ENCODE results near the gene OXT. TPM values are rescaled to one million over a fixed set of nuclear protein-coding genes. Genes with fewer than 3 reads are reported as not detected.
A peak's percentile ranks its signal among the peaks of the same experiment; 100 is the strongest.

The OXT gene
- total and polyA plus RNA-seq, 4 experiments from 2014 or later, result 1.00 to 1.5 TPM; not detected in 2

DNA sequence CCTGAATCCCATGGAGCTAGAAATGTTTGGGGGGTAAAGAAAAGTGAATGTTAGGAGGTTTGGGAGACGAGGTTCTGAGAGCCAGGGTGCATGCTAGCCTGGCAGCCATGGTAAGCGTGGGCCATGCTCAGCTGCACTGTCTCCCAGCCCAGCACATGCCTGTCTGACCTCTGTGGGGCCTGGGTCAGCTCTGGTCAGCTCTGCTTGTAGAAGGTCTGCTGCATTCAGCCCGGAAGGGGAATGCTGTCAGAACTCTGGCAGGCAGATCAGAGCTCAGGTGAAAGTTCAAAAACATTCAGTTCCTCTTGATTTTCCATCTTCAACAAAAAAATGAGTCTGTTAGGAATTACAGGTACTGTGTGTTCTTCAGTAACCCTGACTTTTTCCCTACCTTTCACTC is 33.8 kb upstream of the OXT start:
- Histone ChIP-seq H3K36me3 (ENCODE audit: insufficient read depth, low read length) (peaks cover 47% of the 10 kb centered on the region), H3K9me3 (ENCODE audit: control insufficient read depth in 1 of 2, low read length in 2 of 2) (no peaks in the 10 kb centered on the region), H3K4me1 (ENCODE audit: insufficient read depth, low read length) (no peaks in the 10 kb centered on the region), H3K27me3 (ENCODE audit: insufficient read depth, low read length) (no peaks in the 10 kb centered on the region), H3K27ac (ENCODE audit: low read depth, low read length) (no peak overlapping the region), H3K4me3 (ENCODE audit: low read length in 2 of 2) (no peak overlapping the region)
- ChIA-PET CTCF (ENCODE audit: partially characterized antibody) (interaction anchor here (1.1 kb wide), 1 partner anchor 15 kb away, joined by 4 read pairs; no protein-coding TSS in a partner anchor), POLR2A (ENCODE audit: partially characterized antibody) (no interaction called here)
- Mint-ChIP-seq H3K27me3 (no peaks in the 10 kb centered on the region), H3K9me3 (peaks cover 0 to 4% (median 0%) of the 10 kb centered on the region in 8 donors), H3K4me3 (no peak overlapping the region), H3K4me1 (peaks cover 0 to 4% (median 2%) of the 10 kb centered on the region in 4 donors), H3K27ac (peak overlapping the region in 3 of 7 donors; percentile 8 to 72 (median 37)), H3K36me3 (peaks cover 32 to 64% of the 10 kb centered on the region in 2 donors)
- intact Hi-C loops (cut with micrococcal nuclease), result no loop called here
- DNase-seq, result no peak

DNA sequence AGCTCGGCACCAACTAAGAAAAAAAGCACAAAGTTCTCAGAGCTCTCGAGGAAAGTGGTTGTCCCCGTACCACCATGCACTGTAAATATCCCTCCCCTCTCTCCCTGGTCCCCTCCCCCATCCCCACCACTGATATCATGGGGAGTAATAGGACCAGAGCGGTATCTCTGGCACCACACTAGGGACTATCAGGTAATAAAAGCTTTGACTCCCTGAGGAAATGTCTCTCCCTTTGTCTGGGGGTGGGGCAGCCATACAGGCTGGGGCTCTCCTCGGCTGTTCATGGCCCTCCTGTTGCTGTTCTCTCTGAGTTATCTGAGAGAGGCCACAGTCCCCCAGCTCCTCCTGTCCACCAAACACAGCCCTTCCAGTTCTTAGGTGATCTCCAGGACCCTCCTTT is 33.0 kb upstream of the OXT start:
- intact Hi-C loops (cut with micrococcal nuclease), result no loop called here
- H3K27ac Mint-ChIP-seq, result peak overlapping the region in 6 of 7 donors; percentile 12 to 77 (median 51)
- Histone ChIP-seq H3K9me3 (ENCODE audit: control insufficient read depth in 1 of 2, low read length in 2 of 2) (no peaks in the 10 kb centered on the region), H3K36me3 (ENCODE audit: insufficient read depth, low read length) (peaks cover 40% of the 10 kb centered on the region), H3K27ac (ENCODE audit: low read depth, low read length) (no peak overlapping the region), H3K4me1 (ENCODE audit: insufficient read depth, low read length) (no peaks in the 10 kb centered on the region), H3K27me3 (ENCODE audit: insufficient read depth, low read length) (no peaks in the 10 kb centered on the region), H3K4me3 (ENCODE audit: low read length in 2 of 2) (no peak overlapping the region)
- H3K27me3 Mint-ChIP-seq, result no peaks in the 10 kb centered on the region
- peaks cover 32 to 64% of the 10 kb centered on the region in 2 donors for H3K36me3 Mint-ChIP-seq
- ChIA-PET CTCF (ENCODE audit: partially characterized antibody) (interaction anchor here (1.1 kb wide), 1 partner anchor 15 kb away, joined by 4 read pairs; no protein-coding TSS in a partner anchor), POLR2A (ENCODE audit: partially characterized antibody) (no interaction called here)
- no peak for DNase-seq
- no peak overlapping the region for H3K4me3 Mint-ChIP-seq
- H3K9me3 Mint-ChIP-seq, result peaks cover 0 to 4% (median 0%) of the 10 kb centered on the region in 8 donors
- peaks cover 0 to 4% (median 2%) of the 10 kb centered on the region in 4 donors for H3K4me1 Mint-ChIP-seq

- Mint-ChIP-seq H3K36me3 (peaks cover 32 to 61% of the 10 kb centered on the region in 2 donors), H3K4me3 (no peak overlapping the region), H3K27ac (peak overlapping the region in 4 of 7 donors; percentile 11 to 59 (median 49)), H3K4me1 (peaks cover 0 to 6% (median 2%) of the 10 kb centered on the region in 4 donors), H3K9me3 (peaks cover 0 to 4% (median 0%) of the 10 kb centered on the region in 8 donors), H3K27me3 (no peaks in the 10 kb centered on the region)
- intact Hi-C loops (cut with micrococcal nuclease), result no loop called here
- H3K4me1 ChIP-seq (ENCODE audit: insufficient read depth, low read length), result no peaks in the 10 kb centered on the region
- ChIA-PET POLR2A (ENCODE audit: partially characterized antibody) (no interaction called here), CTCF (ENCODE audit: partially characterized antibody) (no interaction called here)
- DNase-seq, result no peak
- H3K36me3 ChIP-seq (ENCODE audit: insufficient read depth, low read length), result peaks cover 40% of the 10 kb centered on the region
- no peak overlapping the region for H3K27ac ChIP-seq (ENCODE audit: low read depth, low read length)
- H3K9me3 ChIP-seq (ENCODE audit: control insufficient read depth in 1 of 2, low read length in 2 of 2), result no peaks in the 10 kb centered on the region
- no peak overlapping the region for H3K4me3 ChIP-seq (ENCODE audit: low read length in 2 of 2)
- H3K27me3 ChIP-seq (ENCODE audit: insufficient read depth, low read length), result no peaks in the 10 kb centered on the region
Observed at GRCh38 chr20:3039426-3039825, 32.0 kb upstream of the OXT start.

GRCh38 chr20:3040086-3040485 is 31.3 kb upstream of the OXT start:
- H3K27ac ChIP-seq (ENCODE audit: low read depth, low read length), result no peak overlapping the region
- intact Hi-C loops (cut with micrococcal nuclease), result no loop called here
- no peak overlapping the region for H3K4me3 Mint-ChIP-seq
- H3K27ac Mint-ChIP-seq, result peak overlapping the region in 2 of 7 donors; percentile 10 to 36
- no peaks in the 10 kb centered on the region for H3K9me3 ChIP-seq (ENCODE audit: control insufficient read depth in 1 of 2, low read length in 2 of 2)
- peaks cover 34% of the 10 kb centered on the region for H3K36me3 ChIP-seq (ENCODE audit: insufficient read depth, low read length)
- no peak for DNase-seq
- peaks cover 4% of the 10 kb centered on the region for H3K4me1 ChIP-seq (ENCODE audit: insufficient read depth, low read length)
- no peak overlapping the region for H3K4me3 ChIP-seq (ENCODE audit: low read length in 2 of 2)
- POLR2A ChIA-PET (ENCODE audit: partially characterized antibody), result interaction anchor here (0.6 kb wide), 1 partner anchor 1165 kb away, joined by 3 read pairs; no protein-coding TSS in a partner anchor
- no peaks in the 10 kb centered on the region for H3K27me3 Mint-ChIP-seq
- peaks cover 26 to 56% of the 10 kb centered on the region in 2 donors for H3K36me3 Mint-ChIP-seq
- CTCF ChIA-PET (ENCODE audit: partially characterized antibody), result no interaction called here
- peaks cover 3 to 8% (median 7%) of the 10 kb centered on the region in 4 donors for H3K4me1 Mint-ChIP-seq
- H3K27me3 ChIP-seq (ENCODE audit: insufficient read depth, low read length), result no peaks in the 10 kb centered on the region
- H3K9me3 Mint-ChIP-seq, result peaks cover 0 to 4% (median 0%) of the 10 kb centered on the region in 8 donors

DNA sequence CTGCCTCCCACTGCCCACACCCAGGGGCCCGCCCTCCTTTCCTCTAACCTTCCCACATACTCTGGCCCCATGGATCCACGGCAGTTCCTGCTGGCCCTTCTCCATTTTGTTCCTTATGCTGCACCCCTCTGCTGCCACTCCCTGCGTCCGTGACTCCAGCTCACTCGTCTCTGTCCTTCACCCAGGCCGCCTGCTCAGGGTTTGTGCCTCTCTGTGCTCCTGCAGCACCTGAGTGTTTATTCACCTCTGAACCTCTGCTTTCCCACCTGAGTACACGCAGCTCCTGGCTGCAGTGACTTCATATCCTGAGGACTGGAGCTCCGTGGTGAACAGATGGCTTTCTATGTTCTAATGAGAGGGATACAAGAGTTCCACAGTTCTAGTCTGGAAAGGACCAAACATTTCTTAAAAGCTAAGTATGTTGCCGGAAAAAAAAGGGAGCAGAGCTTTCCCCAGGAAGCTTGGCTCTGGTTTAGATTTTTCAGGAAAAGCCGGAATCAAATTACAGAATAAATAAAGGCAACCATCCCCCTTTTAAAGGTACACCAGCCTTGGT is 29.5 kb upstream of the OXT start:
- POLR2A ChIA-PET (ENCODE audit: partially characterized antibody), result no interaction called here
- Histone ChIP-seq H3K27ac (ENCODE audit: low read depth, low read length) (no peak overlapping the region), H3K4me3 (ENCODE audit: low read length in 2 of 2) (no peak overlapping the region), H3K27me3 (ENCODE audit: insufficient read depth, low read length) (no peaks in the 10 kb centered on the region), H3K9me3 (ENCODE audit: control insufficient read depth in 1 of 2, low read length in 2 of 2) (no peaks in the 10 kb centered on the region), H3K36me3 (ENCODE audit: insufficient read depth, low read length) (peaks cover 16% of the 10 kb centered on the region), H3K4me1 (ENCODE audit: insufficient read depth, low read length) (peaks cover 12% of the 10 kb centered on the region)
- peaks cover 9 to 47% of the 10 kb centered on the region in 2 donors for H3K36me3 Mint-ChIP-seq
- H3K27me3 Mint-ChIP-seq, result no peaks in the 10 kb centered on the region
- no peak overlapping the region for H3K4me3 Mint-ChIP-seq
- peaks cover 13 to 16% (median 14%) of the 10 kb centered on the region in 4 donors for H3K4me1 Mint-ChIP-seq
- no peak for DNase-seq
- peaks cover 0 to 4% (median 0%) of the 10 kb centered on the region in 8 donors for H3K9me3 Mint-ChIP-seq
- CTCF ChIA-PET (ENCODE audit: partially characterized antibody), result interaction anchor here (2.2 kb wide), 1 partner anchor 11 kb away, joined by 11 read pairs; no protein-coding TSS in a partner anchor
- H3K27ac Mint-ChIP-seq, result peak overlapping the region in 3 of 7 donors; percentile 41 to 85 (median 73)
- intact Hi-C loops (cut with micrococcal nuclease), result no loop called here

DNA sequence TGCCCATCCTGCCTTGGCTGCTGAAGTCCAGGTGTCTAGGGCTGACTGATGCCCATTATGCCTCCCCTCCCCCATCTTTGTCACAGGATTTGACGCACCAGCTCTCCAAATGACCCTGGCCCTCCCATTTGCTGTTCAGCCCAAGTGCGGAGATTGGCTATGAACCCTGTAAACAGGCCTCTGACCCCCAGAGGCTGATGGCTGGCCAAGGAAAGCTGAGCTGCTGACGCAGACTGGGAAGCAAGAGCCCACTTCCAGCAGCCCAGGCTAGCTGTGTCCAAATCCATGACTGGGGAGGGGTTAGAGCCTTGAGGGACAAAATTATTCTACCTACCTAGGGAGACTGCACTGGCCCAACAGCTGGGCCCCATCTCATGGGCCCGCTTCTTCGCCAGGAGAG is 28.8 kb upstream of the OXT start:
- ChIA-PET CTCF (ENCODE audit: partially characterized antibody) (interaction anchor here (2.2 kb wide), 1 partner anchor 11 kb away, joined by 11 read pairs; no protein-coding TSS in a partner anchor), POLR2A (ENCODE audit: partially characterized antibody) (no interaction called here)
- no peak overlapping the region for H3K4me3 ChIP-seq (ENCODE audit: low read length in 2 of 2)
- Mint-ChIP-seq H3K4me3 (no peak overlapping the region), H3K9me3 (peaks cover 0 to 4% (median 0%) of the 10 kb centered on the region in 8 donors), H3K27me3 (no peaks in the 10 kb centered on the region), H3K4me1 (peaks cover 15 to 22% (median 16%) of the 10 kb centered on the region in 4 donors), H3K27ac (peak overlapping the region in 1 of 7 donors; percentile 35), H3K36me3 (peaks cover 9 to 43% of the 10 kb centered on the region in 2 donors)
- no peak for DNase-seq
- peaks cover 19% of the 10 kb centered on the region for H3K4me1 ChIP-seq (ENCODE audit: insufficient read depth, low read length)
- no peak overlapping the region for H3K27ac ChIP-seq (ENCODE audit: low read depth, low read length)
- H3K27me3 ChIP-seq (ENCODE audit: insufficient read depth, low read length), result no peaks in the 10 kb centered on the region
- H3K36me3 ChIP-seq (ENCODE audit: insufficient read depth, low read length), result peaks cover 11% of the 10 kb centered on the region
- no peaks in the 10 kb centered on the region for H3K9me3 ChIP-seq (ENCODE audit: control insufficient read depth in 1 of 2, low read length in 2 of 2)
- intact Hi-C loops (cut with micrococcal nuclease), result no loop called here

DNA sequence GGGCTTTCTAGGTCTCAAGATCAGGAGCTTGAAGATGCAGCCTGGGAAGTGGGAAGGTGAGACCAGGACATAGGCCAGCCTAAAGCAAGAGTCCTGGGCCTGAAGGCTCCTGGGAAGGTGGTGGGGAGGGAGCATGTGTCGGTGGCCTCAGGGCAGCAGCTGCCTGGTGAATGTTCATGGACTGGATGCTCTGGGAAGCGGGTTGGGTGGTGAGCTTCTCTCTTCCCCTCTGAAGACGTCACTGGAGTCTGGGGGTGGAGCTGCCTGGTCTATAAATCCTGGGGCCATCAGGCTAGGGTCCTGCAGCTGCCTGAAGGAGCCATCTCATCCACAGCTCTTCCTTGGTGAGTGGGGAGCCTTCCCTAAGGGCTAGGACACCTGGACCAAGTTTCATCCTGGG is 28.1 kb upstream of the OXT start, which contains the start of gene GNRH2:
Gene GNRH2, plus strand, starts transcription at position 301 of the 400 bp plus-strand sequence. CDS start 793 bp downstream, outside the sequence.
- H3K4me1 Mint-ChIP-seq, result peaks cover 15 to 27% (median 16%) of the 10 kb centered on the region in 4 donors
- H3K27ac ChIP-seq (ENCODE audit: low read depth, low read length), result no peak within 1 kb of the TSS
- no peaks in the 10 kb centered on the region for H3K27me3 ChIP-seq (ENCODE audit: insufficient read depth, low read length)
- intact Hi-C loops (cut with micrococcal nuclease), result no loop called here
- no peak within 1 kb of the TSS for H3K4me3 ChIP-seq (ENCODE audit: low read length in 2 of 2)
- ChIA-PET CTCF (ENCODE audit: partially characterized antibody) (interaction anchor here (2.2 kb wide), 1 partner anchor 10 kb away, joined by 11 read pairs; no protein-coding TSS in a partner anchor), POLR2A (ENCODE audit: partially characterized antibody) (no interaction called here)
- no peak for DNase-seq
- peak within 1 kb of the TSS in 4 of 8 donors; percentile 2 to 84 (median 24) for H3K4me3 Mint-ChIP-seq
- H3K4me1 ChIP-seq (ENCODE audit: insufficient read depth, low read length), result peaks cover 26% of the 10 kb centered on the region
- H3K9me3 Mint-ChIP-seq, result peaks cover 0 to 4% (median 0%) of the 10 kb centered on the region in 8 donors
- no peaks in the 10 kb centered on the region for H3K9me3 ChIP-seq (ENCODE audit: control insufficient read depth in 1 of 2, low read length in 2 of 2)
- H3K36me3 Mint-ChIP-seq, result peaks cover 9 to 38% of the 10 kb centered on the region in 2 donors
- no peaks in the 10 kb centered on the region for H3K27me3 Mint-ChIP-seq
- H3K36me3 ChIP-seq (ENCODE audit: insufficient read depth, low read length), result peaks cover 16% of the 10 kb centered on the region
- H3K27ac Mint-ChIP-seq, result peak within 1 kb of the TSS in 6 of 7 donors; percentile 13 to 86 (median 72)

Data from CD4-positive, alpha-beta memory T cell (primary cell).